Loucy (cell line): ENCODE measurements around the gene SNAPC4.
"Not testable (repeated sequence)": the region's sequence is repeated elsewhere in the genome, so short reads cannot be mapped to it uniquely, and the experiment has no call there.

Experiments
- EZH2phosphoT487 ChIP-seq: fragments of 200-600 bp; IDR thresholded peaks from 2 replicates; pipeline ENCODE4 v1.6.1; 2018; ENCODE audit warnings: antibody characterized with exemption, mild to moderate bottlenecking, moderate library complexity, borderline replicate concordance
- TF ChIP-seq, protein P1 (sequence below): fragments of 200-600 bp; sonication (generic); conservative IDR thresholded peaks from 2 replicates; pipeline ENCODE4 v1.5.1; 2014; ENCODE audit warnings: mild to moderate bottlenecking, antibody characterized with exemption, low read length

- TF ChIP-seq, protein P1, sequence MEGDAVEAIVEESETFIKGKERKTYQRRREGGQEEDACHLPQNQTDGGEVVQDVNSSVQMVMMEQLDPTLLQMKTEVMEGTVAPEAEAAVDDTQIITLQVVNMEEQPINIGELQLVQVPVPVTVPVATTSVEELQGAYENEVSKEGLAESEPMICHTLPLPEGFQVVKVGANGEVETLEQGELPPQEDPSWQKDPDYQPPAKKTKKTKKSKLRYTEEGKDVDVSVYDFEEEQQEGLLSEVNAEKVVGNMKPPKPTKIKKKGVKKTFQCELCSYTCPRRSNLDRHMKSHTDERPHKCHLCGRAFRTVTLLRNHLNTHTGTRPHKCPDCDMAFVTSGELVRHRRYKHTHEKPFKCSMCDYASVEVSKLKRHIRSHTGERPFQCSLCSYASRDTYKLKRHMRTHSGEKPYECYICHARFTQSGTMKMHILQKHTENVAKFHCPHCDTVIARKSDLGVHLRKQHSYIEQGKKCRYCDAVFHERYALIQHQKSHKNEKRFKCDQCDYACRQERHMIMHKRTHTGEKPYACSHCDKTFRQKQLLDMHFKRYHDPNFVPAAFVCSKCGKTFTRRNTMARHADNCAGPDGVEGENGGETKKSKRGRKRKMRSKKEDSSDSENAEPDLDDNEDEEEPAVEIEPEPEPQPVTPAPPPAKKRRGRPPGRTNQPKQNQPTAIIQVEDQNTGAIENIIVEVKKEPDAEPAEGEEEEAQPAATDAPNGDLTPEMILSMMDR, result not testable (repeated sequence)
- not testable (repeated sequence) for TF ChIP-seq EZH2phosphoT487
Measured at GRCh38 chr9:136425367-136425766, 25.4 kb upstream of the SNAPC4 start.
